NCI-H510A treated with DMSO at 0.1 percent for 48 hours (cell line): ENCODE measurements around the gene TBC1D14.

Experiments used
- DNase-seq: peaks from one replicate; lab custom pipeline; 2025; lab: John Stamatoyannopoulos, UW

Gene TBC1D14

GRCh38 chr4:7044137-7044930 lies 134.7 kb downstream of the TBC1D14 start:
- DNase-seq = no peak

GRCh38 chr4:7045553-7045952 lies 135.9 kb downstream of the TBC1D14 start:
- DNase-seq = no peak

- no peak for DNase-seq
Measured at GRCh38 chr4:7045961-7046921, 136.6 kb downstream of the TBC1D14 start.

- no peak for DNase-seq
Measured at GRCh38 chr4:7046971-7047370, 137.3 kb downstream of the TBC1D14 start.

GRCh38 chr4:7048642-7049041 lies 139.0 kb downstream of the TBC1D14 start:
- no peak for DNase-seq

- DNase-seq = no peak
Measured at GRCh38 chr4:7049295-7049694, 139.7 kb downstream of the TBC1D14 start.

GRCh38 chr4:7049739-7050138 lies 140.1 kb downstream of the TBC1D14 start:
- no peak for DNase-seq

GRCh38 chr4:7050481-7051143 lies 141.0 kb downstream of the TBC1D14 start:
- DNase-seq = no peak

GRCh38 chr4:7051144-7051495 lies 141.5 kb downstream of the TBC1D14 start:
- no peak for DNase-seq

- DNase-seq = no peak
Measured at GRCh38 chr4:7051905-7052304, 142.3 kb downstream of the TBC1D14 start.

GRCh38 chr4:7052313-7052712 lies 142.7 kb downstream of the TBC1D14 start:
- no peak for DNase-seq

- no peak for DNase-seq
Measured at GRCh38 chr4:7052923-7053715, 143.5 kb downstream of the TBC1D14 start.

GRCh38 chr4:7054106-7054880 lies 144.7 kb downstream of the TBC1D14 start:
- no peak for DNase-seq

GRCh38 chr4:7055111-7055989 lies 145.7 kb downstream of the TBC1D14 start:
- DNase-seq = no peak

GRCh38 chr4:7055990-7056325 lies 146.3 kb downstream of the TBC1D14 start:
- no peak for DNase-seq

GRCh38 chr4:7058792-7059191 lies 149.2 kb downstream of the TBC1D14 start:
- no peak for DNase-seq

GRCh38 chr4:7059662-7060061 lies 150.0 kb downstream of the TBC1D14 start:
- DNase-seq = no peak

- no peak for DNase-seq
Measured at GRCh38 chr4:7060346-7061150, 150.9 kb downstream of the TBC1D14 start.

- DNase-seq = no peak
Measured at GRCh38 chr4:7061815-7062214, 152.2 kb downstream of the TBC1D14 start.
